Loucy (cell line): Measurements from ENCODE around the gene TSPYL6.
"Not testable (repeated sequence)": the region's sequence is repeated elsewhere in the genome, so short reads cannot be mapped to it uniquely, and the experiment has no call there.

Experiments
- H2AFZ ChIP-seq: fragments of 200-600 bp; sonication (generic); 2 replicates; pipeline ENCODE4 v1.6.0; 2016; ENCODE audit warnings: antibody characterized with exemption, mild to moderate bottlenecking, low read length, moderate library complexity
- H3F3A ChIP-seq: fragments of 200-600 bp; 2 replicates; pipeline ENCODE4 v1.6.0; 2016; ENCODE audit warnings: antibody characterized with exemption, low read depth, mild to moderate bottlenecking
- H3K27me3 ChIP-seq: fragments of 200-600 bp; sonication (generic); 2 replicates; pipeline ENCODE4 v1.6.1; 2014; ENCODE audit warnings: low read length, mild to moderate bottlenecking; ENCODE audit not compliant: insufficient read depth, poor library complexity, severe bottlenecking
- H3K36me3 ChIP-seq: fragments of 200-600 bp; sonication (generic); 2 replicates; pipeline ENCODE4 v1.6.1; 2016; ENCODE audit warnings: low read length; ENCODE audit not compliant: insufficient read depth
- H3K4me1 ChIP-seq: fragments of 200-600 bp; sonication (generic); 2 replicates; pipeline ENCODE4 v1.5.1; 2014; ENCODE audit warnings: low read length, mild to moderate bottlenecking; ENCODE audit not compliant: insufficient read depth, poor library complexity, severe bottlenecking
- H3K4me2 ChIP-seq: fragments of 200-600 bp; sonication (generic); 2 replicates; pipeline ENCODE4 v1.6.0; 2014; ENCODE audit warnings: antibody characterized with exemption, low read length, low read depth, mild to moderate bottlenecking; ENCODE audit not compliant: poor library complexity, severe bottlenecking
- H3K4me3 ChIP-seq: fragments of 200-600 bp; sonication (generic); 2 replicates; pipeline ENCODE4 v1.5.1; 2014; ENCODE audit warnings: low read length, mild to moderate bottlenecking, mixed read lengths; ENCODE audit not compliant: poor library complexity, severe bottlenecking
- H3K79me2 ChIP-seq: fragments of 200-600 bp; sonication (generic); 2 replicates; pipeline ENCODE4 v1.6.1; 2014; ENCODE audit warnings: low read length; ENCODE audit not compliant: insufficient read depth
- H3K9ac ChIP-seq: fragments of 200-600 bp; sonication (generic); 2 replicates; pipeline ENCODE4 v1.6.0; 2014; ENCODE audit warnings: mild to moderate bottlenecking, low read depth, low read length, moderate library complexity; ENCODE audit not compliant: poor library complexity, severe bottlenecking
- H3K9me2 ChIP-seq: fragments of 200-600 bp; sonication (generic); replicated peaks from 2 replicates; pipeline ENCODE4 v1.6.1; 2016; ENCODE audit warnings: low read depth, low read length, mixed read lengths
- H3K9me3 ChIP-seq: fragments of 200-600 bp; sonication (generic); 2 replicates; pipeline ENCODE4 v1.6.1; 2014; ENCODE audit warnings: mild to moderate bottlenecking, antibody characterized with exemption, low read length, low read depth; ENCODE audit not compliant: insufficient read depth
- H4K20me1 ChIP-seq: fragments of 200-600 bp; sonication (generic); 2 replicates; pipeline ENCODE4 v1.6.0; 2014; ENCODE audit warnings: antibody characterized with exemption, low read length, mild to moderate bottlenecking; ENCODE audit not compliant: insufficient read depth, poor library complexity, severe bottlenecking
- EZH2phosphoT487 ChIP-seq: fragments of 200-600 bp; IDR thresholded peaks from 2 replicates; pipeline ENCODE4 v1.6.1; 2018; ENCODE audit warnings: antibody characterized with exemption, mild to moderate bottlenecking, moderate library complexity, borderline replicate concordance
- TF ChIP-seq, protein P1 (sequence below): fragments of 200-600 bp; sonication (generic); conservative IDR thresholded peaks from 2 replicates; pipeline ENCODE4 v1.5.1; 2014; ENCODE audit warnings: mild to moderate bottlenecking, antibody characterized with exemption, low read length

The TSPYL6 gene

GRCh38 chr2:54271843-54272627 is 16.0 kb upstream of the TSPYL6 start:
- H3K9ac ChIP-seq = no peak overlapping the region
- no peaks in the 10 kb centered on the region for H3K9me2 ChIP-seq
- H2AFZ ChIP-seq = 0 out of 2 replicates have a peak overlapping the region, but pooled peaks have one; percentile 13
- H3F3A ChIP-seq = no peaks in the 10 kb centered on the region
- no peaks in the 10 kb centered on the region for H3K9me3 ChIP-seq
- no peak overlapping the region for H3K4me2 ChIP-seq
- no peaks in the 10 kb centered on the region for H4K20me1 ChIP-seq
- no peaks in the 10 kb centered on the region for H3K27me3 ChIP-seq
- no peak for TF ChIP-seq EZH2phosphoT487
- TF ChIP-seq, protein P1, sequence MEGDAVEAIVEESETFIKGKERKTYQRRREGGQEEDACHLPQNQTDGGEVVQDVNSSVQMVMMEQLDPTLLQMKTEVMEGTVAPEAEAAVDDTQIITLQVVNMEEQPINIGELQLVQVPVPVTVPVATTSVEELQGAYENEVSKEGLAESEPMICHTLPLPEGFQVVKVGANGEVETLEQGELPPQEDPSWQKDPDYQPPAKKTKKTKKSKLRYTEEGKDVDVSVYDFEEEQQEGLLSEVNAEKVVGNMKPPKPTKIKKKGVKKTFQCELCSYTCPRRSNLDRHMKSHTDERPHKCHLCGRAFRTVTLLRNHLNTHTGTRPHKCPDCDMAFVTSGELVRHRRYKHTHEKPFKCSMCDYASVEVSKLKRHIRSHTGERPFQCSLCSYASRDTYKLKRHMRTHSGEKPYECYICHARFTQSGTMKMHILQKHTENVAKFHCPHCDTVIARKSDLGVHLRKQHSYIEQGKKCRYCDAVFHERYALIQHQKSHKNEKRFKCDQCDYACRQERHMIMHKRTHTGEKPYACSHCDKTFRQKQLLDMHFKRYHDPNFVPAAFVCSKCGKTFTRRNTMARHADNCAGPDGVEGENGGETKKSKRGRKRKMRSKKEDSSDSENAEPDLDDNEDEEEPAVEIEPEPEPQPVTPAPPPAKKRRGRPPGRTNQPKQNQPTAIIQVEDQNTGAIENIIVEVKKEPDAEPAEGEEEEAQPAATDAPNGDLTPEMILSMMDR = no peak
- no peaks in the 10 kb centered on the region for H3K79me2 ChIP-seq
- H3K36me3 ChIP-seq = no peaks in the 10 kb centered on the region
- H3K4me3 ChIP-seq = no peak overlapping the region
- H3K4me1 ChIP-seq = no peaks in the 10 kb centered on the region

GRCh38 chr2:54271189-54271588 is 15.2 kb upstream of the TSPYL6 start:
- Histone ChIP-seq H3K79me2 (no peaks in the 10 kb centered on the region), H3K9me3 (no peaks in the 10 kb centered on the region), H3K4me2 (no peak overlapping the region), H4K20me1 (no peaks in the 10 kb centered on the region), H3K4me1 (no peaks in the 10 kb centered on the region), H3K4me3 (no peak overlapping the region), H3F3A (no peaks in the 10 kb centered on the region), H3K27me3 (no peaks in the 10 kb centered on the region), H3K36me3 (no peaks in the 10 kb centered on the region), H3K9ac (no peak overlapping the region), H3K9me2 (no peaks in the 10 kb centered on the region), H2AFZ (no peak overlapping the region)
- TF ChIP-seq, protein P1 = no peak
- TF ChIP-seq EZH2phosphoT487 = no peak

DNA sequence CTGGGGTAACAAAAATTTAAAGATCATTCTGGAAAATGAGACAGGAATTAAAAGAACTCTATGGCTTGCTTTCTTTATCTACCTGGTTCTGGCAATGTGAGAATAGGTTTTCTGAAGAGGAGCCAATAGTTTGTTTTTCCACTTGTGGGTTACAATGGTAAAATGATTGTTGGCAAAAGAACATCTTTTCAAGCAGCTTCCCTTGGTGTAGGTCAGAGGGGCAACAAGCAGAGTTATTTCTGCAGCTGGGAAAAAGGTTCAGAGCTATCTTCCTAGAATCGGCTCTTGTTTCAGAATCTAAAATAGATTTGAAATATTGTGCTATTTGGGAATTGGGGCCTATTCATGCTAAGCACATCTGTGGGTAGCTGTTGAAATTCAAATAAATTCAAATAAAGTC is 11.5 kb upstream of the TSPYL6 start:
- Histone ChIP-seq H2AFZ (no peak overlapping the region), H3K79me2 (no peaks in the 10 kb centered on the region), H3K4me3 (no peak overlapping the region), H3F3A (no peaks in the 10 kb centered on the region), H3K36me3 (no peaks in the 10 kb centered on the region), H3K4me1 (no peaks in the 10 kb centered on the region), H4K20me1 (no peaks in the 10 kb centered on the region), H3K9me2 (no peaks in the 10 kb centered on the region), H3K9me3 (no peaks in the 10 kb centered on the region), H3K4me2 (no peak overlapping the region), H3K9ac (no peak overlapping the region), H3K27me3 (no peaks in the 10 kb centered on the region)
- no peak for TF ChIP-seq EZH2phosphoT487
- TF ChIP-seq, protein P1 = no peak

GRCh38 chr2:54265081-54265480 is 9.1 kb upstream of the TSPYL6 start:
- H3K4me3 ChIP-seq, H3F3A ChIP-seq, H3K4me1 ChIP-seq: not testable (repeated sequence)

More at GRCh38 chr2:54265081-54265480, 9.1 kb upstream of the TSPYL6 start:
- H3K9me3 ChIP-seq, H3K79me2 ChIP-seq, H3K27me3 ChIP-seq, H4K20me1 ChIP-seq, H3K36me3 ChIP-seq, H3K9me2 ChIP-seq, H2AFZ ChIP-seq, H3K4me2 ChIP-seq, H3K9ac ChIP-seq: not testable (repeated sequence)
